ENCODE data around the gene TRIM67.
"Not testable (repeated sequence)": the region's sequence is repeated elsewhere in the genome, so short reads cannot be mapped to it uniquely, and the experiment has no call there.

TRIM67 gene

GRCh38 chr1:231134624-231135023 is 27.2 kb upstream of the TRIM67 start:
- no peaks in the 10 kb centered on the region for H3K36me3 ChIP-seq (ENCODE audit: control insufficient read depth, insufficient read depth, low read length, severe bottlenecking)
- H3K4me1 ChIP-seq (ENCODE audit: control insufficient read depth, insufficient read depth, low read length): peaks cover 26% of the 10 kb centered on the region
- H3K4me3 ChIP-seq (ENCODE audit: low read length): no peak overlapping the region
- DNase-seq (ENCODE audit: low read depth): no peak
- H3K27me3 ChIP-seq (replicated peaks; ENCODE audit: control insufficient read depth, insufficient read depth, low read length): no peaks in the 10 kb centered on the region
- no peak overlapping the region for H3K9ac ChIP-seq (ENCODE audit: low read length)
- no peaks in the 10 kb centered on the region for H3K9me3 ChIP-seq (ENCODE audit: control insufficient read depth, low read length)

DNA sequence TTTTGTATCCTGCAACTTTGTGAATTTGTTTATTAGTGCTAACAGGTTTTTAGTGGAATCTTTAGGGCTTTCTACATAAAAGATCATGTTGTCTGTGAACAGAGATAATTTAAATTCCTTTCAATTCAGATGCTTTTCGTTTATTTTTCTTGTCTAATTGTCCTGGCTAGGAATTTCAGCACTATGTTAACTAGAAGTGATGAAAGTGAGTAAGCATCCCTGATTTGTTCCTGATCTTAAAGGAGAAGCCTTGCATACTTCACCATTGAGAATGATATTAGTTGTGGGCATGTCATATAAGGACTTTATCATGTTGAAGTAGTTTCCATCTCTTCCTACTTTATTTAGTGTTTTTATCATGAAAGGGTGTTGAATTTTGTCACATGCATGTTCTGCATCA is 23.6 kb upstream of the TRIM67 start:
- no peaks in the 10 kb centered on the region for H3K36me3 ChIP-seq (ENCODE audit: control insufficient read depth, insufficient read depth, low read length, severe bottlenecking)
- DNase-seq (ENCODE audit: low read depth): peak; percentile 28
- H3K9me3 ChIP-seq (ENCODE audit: control insufficient read depth, low read length): no peaks in the 10 kb centered on the region
- H3K27me3 ChIP-seq (replicated peaks; ENCODE audit: control insufficient read depth, insufficient read depth, low read length): no peaks in the 10 kb centered on the region
- H3K4me1 ChIP-seq (ENCODE audit: control insufficient read depth, insufficient read depth, low read length): peaks cover 25% of the 10 kb centered on the region
- no peak overlapping the region for H3K9ac ChIP-seq (ENCODE audit: low read length)
- no peak overlapping the region for H3K4me3 ChIP-seq (ENCODE audit: low read length)

DNA sequence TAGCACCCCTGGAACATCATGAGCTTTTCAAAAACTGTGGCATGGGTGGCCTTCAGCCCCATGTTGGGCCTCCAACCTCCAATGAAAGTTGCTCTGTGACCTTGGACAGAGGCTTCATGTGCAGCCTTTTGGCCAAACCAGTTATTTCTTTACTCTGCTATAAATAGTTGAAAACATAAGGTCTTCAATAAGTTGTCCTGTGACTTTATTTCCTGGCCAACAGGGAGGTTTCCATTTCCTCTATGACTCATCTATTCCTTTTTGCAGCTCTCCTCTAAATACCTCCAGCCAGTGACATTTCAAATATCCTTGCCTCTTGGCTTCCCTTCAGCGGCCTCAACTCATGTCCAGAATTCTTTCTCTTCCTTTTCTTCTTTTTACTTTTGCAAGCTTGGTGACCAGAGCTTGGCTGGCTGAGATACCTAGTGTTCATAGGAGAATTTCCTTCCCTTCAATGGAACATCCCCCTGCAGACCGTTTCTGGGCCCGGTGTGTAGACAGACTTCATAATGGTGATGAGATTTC is 22.7 kb upstream of the TRIM67 start:
- Histone ChIP-seq H3K4me1 (ENCODE audit: control insufficient read depth, insufficient read depth, low read length) (peaks cover 25% of the 10 kb centered on the region), H3K9me3 (ENCODE audit: control insufficient read depth, low read length) (peaks cover 4% of the 10 kb centered on the region), H3K36me3 (ENCODE audit: control insufficient read depth, insufficient read depth, low read length, severe bottlenecking) (no peaks in the 10 kb centered on the region), H3K27me3 (replicated peaks; ENCODE audit: control insufficient read depth, insufficient read depth, low read length) (no peaks in the 10 kb centered on the region), H3K4me3 (ENCODE audit: low read length) (peak overlapping the region; percentile 18), H3K9ac (ENCODE audit: low read length) (peak overlapping the region; percentile 85)
- DNase-seq (ENCODE audit: low read depth): peak; percentile 89

GRCh38 chr1:231139659-231140654 is 21.9 kb upstream of the TRIM67 start:
- Histone ChIP-seq H3K4me1 (ENCODE audit: control insufficient read depth, insufficient read depth, low read length) (peaks cover 25% of the 10 kb centered on the region), H3K9ac (ENCODE audit: low read length) (peak overlapping the region; percentile 85), H3K9me3 (ENCODE audit: control insufficient read depth, low read length) (peaks cover 4% of the 10 kb centered on the region), H3K4me3 (ENCODE audit: low read length) (peak overlapping the region; percentile 18), H3K36me3 (ENCODE audit: control insufficient read depth, insufficient read depth, low read length, severe bottlenecking) (no peaks in the 10 kb centered on the region), H3K27me3 (replicated peaks; ENCODE audit: control insufficient read depth, insufficient read depth, low read length) (no peaks in the 10 kb centered on the region)
- peak; percentile 97 for DNase-seq (ENCODE audit: low read depth)

GRCh38 chr1:231144416-231145193 is 17.3 kb upstream of the TRIM67 start:
- peaks cover 7% of the 10 kb centered on the region for H3K4me1 ChIP-seq (ENCODE audit: control insufficient read depth, insufficient read depth, low read length)
- H3K27me3 ChIP-seq (replicated peaks; ENCODE audit: control insufficient read depth, insufficient read depth, low read length): peaks cover 10% of the 10 kb centered on the region
- no peaks in the 10 kb centered on the region for H3K36me3 ChIP-seq (ENCODE audit: control insufficient read depth, insufficient read depth, low read length, severe bottlenecking)
- no peak overlapping the region for H3K9ac ChIP-seq (ENCODE audit: low read length)
- H3K4me3 ChIP-seq (ENCODE audit: low read length): no peak overlapping the region
- DNase-seq (ENCODE audit: low read depth): no peak
- peaks cover 4% of the 10 kb centered on the region for H3K9me3 ChIP-seq (ENCODE audit: control insufficient read depth, low read length)

- peaks cover 10% of the 10 kb centered on the region for H3K27me3 ChIP-seq (replicated peaks; ENCODE audit: control insufficient read depth, insufficient read depth, low read length)
- H3K9ac ChIP-seq (ENCODE audit: low read length): no peak overlapping the region
- peaks cover 18% of the 10 kb centered on the region for H3K9me3 ChIP-seq (ENCODE audit: control insufficient read depth, low read length)
- H3K36me3 ChIP-seq (ENCODE audit: control insufficient read depth, insufficient read depth, low read length, severe bottlenecking): no peaks in the 10 kb centered on the region
- no peaks in the 10 kb centered on the region for H3K4me1 ChIP-seq (ENCODE audit: control insufficient read depth, insufficient read depth, low read length)
- H3K4me3 ChIP-seq (ENCODE audit: low read length): no peak overlapping the region
- no peak for DNase-seq (ENCODE audit: low read depth)
Observed at GRCh38 chr1:231147896-231148295, 14.0 kb upstream of the TRIM67 start.

GRCh38 chr1:231151811-231152210 is 10.0 kb upstream of the TRIM67 start:
- peaks cover 13% of the 10 kb centered on the region for H3K27me3 ChIP-seq (replicated peaks; ENCODE audit: control insufficient read depth, insufficient read depth, low read length)
- H3K9ac ChIP-seq (ENCODE audit: low read length): no peak overlapping the region
- DNase-seq (ENCODE audit: low read depth): no peak
- H3K36me3 ChIP-seq (ENCODE audit: control insufficient read depth, insufficient read depth, low read length, severe bottlenecking): no peaks in the 10 kb centered on the region
- peaks cover 14% of the 10 kb centered on the region for H3K9me3 ChIP-seq (ENCODE audit: control insufficient read depth, low read length)
- no peak overlapping the region for H3K4me3 ChIP-seq (ENCODE audit: low read length)
- peaks cover 1% of the 10 kb centered on the region for H3K4me1 ChIP-seq (ENCODE audit: control insufficient read depth, insufficient read depth, low read length)

- Histone ChIP-seq H3K9ac (ENCODE audit: low read length) (no peak overlapping the region), H3K27me3 (replicated peaks; ENCODE audit: control insufficient read depth, insufficient read depth, low read length) (peaks cover 6% of the 10 kb centered on the region), H3K9me3 (ENCODE audit: control insufficient read depth, low read length) (peaks cover 14% of the 10 kb centered on the region), H3K36me3 (ENCODE audit: control insufficient read depth, insufficient read depth, low read length, severe bottlenecking) (no peaks in the 10 kb centered on the region), H3K4me3 (ENCODE audit: low read length) (no peak overlapping the region), H3K4me1 (ENCODE audit: control insufficient read depth, insufficient read depth, low read length) (peaks cover 12% of the 10 kb centered on the region)
- no peak for DNase-seq (ENCODE audit: low read depth)
Observed at GRCh38 chr1:231153726-231154125, 8.1 kb upstream of the TRIM67 start.

- Histone ChIP-seq H3K36me3 (ENCODE audit: control insufficient read depth, insufficient read depth, low read length, severe bottlenecking) (no peaks in the 10 kb centered on the region), H3K9ac (ENCODE audit: low read length) (no peak overlapping the region), H3K4me3 (ENCODE audit: low read length) (no peak overlapping the region), H3K9me3 (ENCODE audit: control insufficient read depth, low read length) (peaks cover 14% of the 10 kb centered on the region), H3K27me3 (replicated peaks; ENCODE audit: control insufficient read depth, insufficient read depth, low read length) (peaks cover 3% of the 10 kb centered on the region), H3K4me1 (ENCODE audit: control insufficient read depth, insufficient read depth, low read length) (peaks cover 16% of the 10 kb centered on the region)
- DNase-seq (ENCODE audit: low read depth): no peak
Observed at GRCh38 chr1:231155808-231156207, 6.0 kb upstream of the TRIM67 start.

- Histone ChIP-seq H3K36me3 (ENCODE audit: control insufficient read depth, insufficient read depth, low read length, severe bottlenecking) (no peaks in the 10 kb centered on the region), H3K27me3 (replicated peaks; ENCODE audit: control insufficient read depth, insufficient read depth, low read length) (peaks cover 3% of the 10 kb centered on the region), H3K4me1 (ENCODE audit: control insufficient read depth, insufficient read depth, low read length) (peaks cover 26% of the 10 kb centered on the region), H3K9ac (ENCODE audit: low read length) (peak overlapping the region; percentile 17), H3K9me3 (ENCODE audit: control insufficient read depth, low read length) (peaks cover 2% of the 10 kb centered on the region), H3K4me3 (ENCODE audit: low read length) (no peak overlapping the region)
- DNase-seq (ENCODE audit: low read depth): peak; percentile 59
Observed at GRCh38 chr1:231157311-231157710, 4.5 kb upstream of the TRIM67 start.

- not testable (repeated sequence) for DNase-seq (ENCODE audit: low read depth); H3K27me3 ChIP-seq (replicated peaks; ENCODE audit: control insufficient read depth, insufficient read depth, low read length)
Observed at GRCh38 chr1:231158141-231158540, 3.7 kb upstream of the TRIM67 start.

More at GRCh38 chr1:231158141-231158540, 3.7 kb upstream of the TRIM67 start:
- H3K4me3 ChIP-seq (ENCODE audit: low read length); H3K9ac ChIP-seq (ENCODE audit: low read length); H3K36me3 ChIP-seq (ENCODE audit: control insufficient read depth, insufficient read depth, low read length, severe bottlenecking); H3K9me3 ChIP-seq (ENCODE audit: control insufficient read depth, low read length): not testable (repeated sequence)
- H3K4me1 ChIP-seq (ENCODE audit: control insufficient read depth, insufficient read depth, low read length): peaks cover 34% of the 10 kb centered on the region

Measured in adipocyte (in vitro differentiated cells).